Neural progenitor cell (in vitro differentiated cells): Measurements from ENCODE around the gene FBXL15. TPM values are rescaled to one million over a fixed set of nuclear protein-coding genes. Genes with fewer than 3 reads are reported as not detected.

Source experiments
- DNase-seq: peaks from one replicate; pipeline ENCODE4 v3.0.0-alpha.2; 2016; ENCODE audit warnings: low spot score
- H2AFZ ChIP-seq: fragments of 200-600 bp; sonication (generic); replicated peaks from 2 replicates; pipeline ENCODE4 v1.6.1; 2016; ENCODE audit warnings: antibody characterized with exemption
- H3F3A ChIP-seq: fragments of 200-600 bp; sonication (generic); 2 replicates; pipeline ENCODE4 v1.6.1; 2016; ENCODE audit warnings: antibody characterized with exemption, low read depth
- H3K27ac ChIP-seq: fragments of 200-600 bp; sonication (generic); 2 replicates; pipeline ENCODE4 v1.5.1; 2016; ENCODE audit warnings: mild to moderate bottlenecking
- H3K27me3 ChIP-seq: fragments of 200-600 bp; sonication (generic); 2 replicates; pipeline ENCODE4 v1.6.1; 2016; ENCODE audit warnings: mild to moderate bottlenecking, moderate library complexity
- H3K36me3 ChIP-seq: fragments of 200-600 bp; sonication (generic); 2 replicates; pipeline ENCODE4 v1.5.1; 2016
- H3K4me1 ChIP-seq: fragments of 200-600 bp; sonication (generic); 2 replicates; pipeline ENCODE4 v1.6.1; 2016; ENCODE audit warnings: mixed run types
- H3K4me2 ChIP-seq: fragments of 200-600 bp; sonication (generic); 2 replicates; pipeline ENCODE4 v1.6.1; 2016
- H3K4me3 ChIP-seq: fragments of 200-600 bp; sonication (generic); 2 replicates; pipeline ENCODE4 v1.5.1; 2016
- H3K79me2 ChIP-seq: fragments of 200-600 bp; sonication (generic); 2 replicates; pipeline ENCODE4 v1.6.1; 2016; ENCODE audit warnings: low read depth
- H3K9ac ChIP-seq: fragments of 200-600 bp; sonication (generic); 2 replicates; pipeline ENCODE4 v1.6.1; 2016
- H3K9me3 ChIP-seq: fragments of 200-600 bp; sonication (generic); 2 replicates; pipeline ENCODE4 v1.5.1; 2016; ENCODE audit warnings: low read depth
- H4K20me1 ChIP-seq: fragments of 200-600 bp; sonication (generic); 2 replicates; pipeline ENCODE4 v1.6.1; 2016; ENCODE audit warnings: low read depth
- H3K27ac Mint-ChIP-seq: 3 replicates; pipeline ENCODE4 v1.8.0; 2021; ENCODE audit warnings: mixed read lengths
- H3K27me3 Mint-ChIP-seq: 2 replicates; pipeline ENCODE4 v1.8.0; 2022; ENCODE audit warnings: low read depth, mild to moderate bottlenecking, inconsistent platforms, moderate library complexity, mixed read lengths; ENCODE audit not compliant: insufficient read depth
- H3K36me3 Mint-ChIP-seq: 3 replicates; pipeline ENCODE4 v1.8.0; 2021; ENCODE audit warnings: mixed read lengths
- H3K4me1 Mint-ChIP-seq: 3 replicates; pipeline ENCODE4 v1.8.0; 2021; ENCODE audit warnings: mixed read lengths
- H3K4me3 Mint-ChIP-seq: 3 replicates; pipeline ENCODE4 v1.8.0; 2021; ENCODE audit warnings: mild to moderate bottlenecking, moderate library complexity, mixed read lengths
- H3K9me3 Mint-ChIP-seq: 3 replicates; pipeline ENCODE4 v1.8.0; 2020; ENCODE audit warnings: mixed read lengths
- EZH2 ChIP-seq: fragments of 200-600 bp; sonication (generic); IDR thresholded peaks from 2 replicates; pipeline ENCODE4 v1.6.1; 2017; ENCODE audit warnings: antibody characterized with exemption, mild to moderate bottlenecking, moderate library complexity
- EZH2phosphoT487 ChIP-seq: fragments of 200-600 bp; sonication (generic); IDR thresholded peaks from 2 replicates; pipeline ENCODE4 v1.6.1; 2017; ENCODE audit warnings: antibody characterized with exemption
- total RNA-seq: library from RNA; depleted of rRNA; stranded (reverse); fragments of >200 nt; gene quantifications from 2 replicates; pipeline ENCODE4 v1.2.3, GENCODE V29; 2015; ENCODE audit warnings: low replicate concordance
- TF ChIP-seq, protein P1 (sequence below): fragments of 200-600 bp; sonication (generic); IDR thresholded peaks from 2 replicates; pipeline ENCODE4 v1.5.1; 2017; ENCODE audit warnings: antibody characterized with exemption, mild to moderate bottlenecking

Gene FBXL15
- total RNA-seq, 1 donor from 2014 or later, result 4.4 TPM

DNA sequence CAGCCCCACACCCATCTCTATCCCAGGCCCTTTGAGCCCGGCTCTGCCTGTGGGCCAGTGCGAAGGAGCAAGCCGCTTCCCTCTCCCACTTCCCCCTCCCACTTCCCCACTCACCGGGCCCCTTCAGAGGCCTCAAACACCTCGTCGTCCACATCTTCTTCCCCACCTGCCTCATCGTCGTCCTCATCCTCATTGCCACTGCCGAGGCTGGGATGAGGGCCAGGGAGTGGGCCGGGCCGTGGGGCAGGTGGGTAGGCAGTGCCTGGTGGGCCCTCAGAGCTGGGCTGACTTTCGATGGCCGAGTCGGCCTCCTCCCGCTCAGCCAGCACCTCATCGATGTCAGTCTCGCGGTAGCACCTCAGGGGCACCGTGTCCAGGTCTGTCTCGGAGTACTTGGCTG lies 5.9 kb upstream of the FBXL15 start:
- no peaks in the 10 kb centered on the region for H3K79me2 ChIP-seq
- H3K36me3 Mint-ChIP-seq, result no peaks in the 10 kb centered on the region
- H3K4me1 Mint-ChIP-seq, result peaks cover 82% of the 10 kb centered on the region
- H3K9ac ChIP-seq, result no peak overlapping the region
- H2AFZ ChIP-seq, result no peak overlapping the region
- H3K4me3 Mint-ChIP-seq, result peak overlapping the region; percentile 41
- peak overlapping the region; percentile 92 for H3K27ac Mint-ChIP-seq
- H4K20me1 ChIP-seq, result peaks cover 21% of the 10 kb centered on the region
- H3K27ac ChIP-seq, result no peak overlapping the region
- H3K4me1 ChIP-seq, result peaks cover 43% of the 10 kb centered on the region
- peaks cover 43% of the 10 kb centered on the region for H3F3A ChIP-seq
- no peaks in the 10 kb centered on the region for H3K9me3 Mint-ChIP-seq
- peaks cover 45% of the 10 kb centered on the region for H3K27me3 ChIP-seq
- DNase-seq, result no peak
- H3K9me3 ChIP-seq, result no peaks in the 10 kb centered on the region
- H3K27me3 Mint-ChIP-seq, result peaks cover 34% of the 10 kb centered on the region
- H3K4me3 ChIP-seq, result no peak overlapping the region
- peak overlapping the region; percentile 55 for H3K4me2 ChIP-seq
- no peaks in the 10 kb centered on the region for H3K36me3 ChIP-seq
- TF ChIP-seq, protein P1, sequence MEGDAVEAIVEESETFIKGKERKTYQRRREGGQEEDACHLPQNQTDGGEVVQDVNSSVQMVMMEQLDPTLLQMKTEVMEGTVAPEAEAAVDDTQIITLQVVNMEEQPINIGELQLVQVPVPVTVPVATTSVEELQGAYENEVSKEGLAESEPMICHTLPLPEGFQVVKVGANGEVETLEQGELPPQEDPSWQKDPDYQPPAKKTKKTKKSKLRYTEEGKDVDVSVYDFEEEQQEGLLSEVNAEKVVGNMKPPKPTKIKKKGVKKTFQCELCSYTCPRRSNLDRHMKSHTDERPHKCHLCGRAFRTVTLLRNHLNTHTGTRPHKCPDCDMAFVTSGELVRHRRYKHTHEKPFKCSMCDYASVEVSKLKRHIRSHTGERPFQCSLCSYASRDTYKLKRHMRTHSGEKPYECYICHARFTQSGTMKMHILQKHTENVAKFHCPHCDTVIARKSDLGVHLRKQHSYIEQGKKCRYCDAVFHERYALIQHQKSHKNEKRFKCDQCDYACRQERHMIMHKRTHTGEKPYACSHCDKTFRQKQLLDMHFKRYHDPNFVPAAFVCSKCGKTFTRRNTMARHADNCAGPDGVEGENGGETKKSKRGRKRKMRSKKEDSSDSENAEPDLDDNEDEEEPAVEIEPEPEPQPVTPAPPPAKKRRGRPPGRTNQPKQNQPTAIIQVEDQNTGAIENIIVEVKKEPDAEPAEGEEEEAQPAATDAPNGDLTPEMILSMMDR, result no peak
- TF ChIP-seq EZH2 (no peak), EZH2phosphoT487 (no peak)

GRCh38 chr10:102416283-102416682 lies 4.4 kb upstream of the FBXL15 start:
- no peak overlapping the region for H3K27ac Mint-ChIP-seq
- H3K27me3 Mint-ChIP-seq, result peaks cover 25% of the 10 kb centered on the region
- H3K4me1 Mint-ChIP-seq, result peaks cover 72% of the 10 kb centered on the region
- TF ChIP-seq EZH2phosphoT487, result no peak
- TF ChIP-seq, protein P1, result no peak
- no peak for TF ChIP-seq EZH2
- H3K9ac ChIP-seq, result no peak overlapping the region
- H3K4me3 ChIP-seq, result no peak overlapping the region
- H3F3A ChIP-seq, result peaks cover 51% of the 10 kb centered on the region
- no peak overlapping the region for H3K27ac ChIP-seq
- H3K4me3 Mint-ChIP-seq, result no peak overlapping the region
- H3K9me3 Mint-ChIP-seq, result no peaks in the 10 kb centered on the region
- no peaks in the 10 kb centered on the region for H3K36me3 ChIP-seq
- peaks cover 29% of the 10 kb centered on the region for H3K27me3 ChIP-seq
- DNase-seq, result no peak
- peaks cover 21% of the 10 kb centered on the region for H4K20me1 ChIP-seq
- H3K4me1 ChIP-seq, result peaks cover 36% of the 10 kb centered on the region
- H2AFZ ChIP-seq, result no peak overlapping the region
- no peaks in the 10 kb centered on the region for H3K79me2 ChIP-seq
- H3K36me3 Mint-ChIP-seq, result no peaks in the 10 kb centered on the region
- H3K4me2 ChIP-seq, result no peak overlapping the region
- H3K9me3 ChIP-seq, result no peaks in the 10 kb centered on the region

GRCh38 chr10:102416695-102417094 lies 3.9 kb upstream of the FBXL15 start:
- Mint-ChIP-seq H3K9me3 (no peaks in the 10 kb centered on the region), H3K27ac (peak overlapping the region; percentile 67), H3K4me1 (peaks cover 68% of the 10 kb centered on the region), H3K4me3 (peak overlapping the region; percentile 41), H3K36me3 (no peaks in the 10 kb centered on the region), H3K27me3 (peaks cover 24% of the 10 kb centered on the region)
- Histone ChIP-seq H3K27me3 (peaks cover 29% of the 10 kb centered on the region), H3F3A (peaks cover 51% of the 10 kb centered on the region), H3K36me3 (no peaks in the 10 kb centered on the region), H3K4me2 (no peak overlapping the region), H3K9me3 (no peaks in the 10 kb centered on the region), H3K4me1 (peaks cover 38% of the 10 kb centered on the region), H3K79me2 (no peaks in the 10 kb centered on the region), H4K20me1 (peaks cover 25% of the 10 kb centered on the region), H3K4me3 (no peak overlapping the region), H3K27ac (no peak overlapping the region), H3K9ac (no peak overlapping the region), H2AFZ (no peak overlapping the region)
- TF ChIP-seq EZH2phosphoT487, result no peak
- no peak for DNase-seq

- H2AFZ ChIP-seq, result peak within 1 kb of the TSS; percentile 96
- H3K9me3 Mint-ChIP-seq, result no peaks in the 10 kb centered on the region
- H4K20me1 ChIP-seq, result peaks cover 39% of the 10 kb centered on the region
- DNase-seq, result peak; percentile 91
- H3F3A ChIP-seq, result peaks cover 52% of the 10 kb centered on the region
- peaks cover 20% of the 10 kb centered on the region for H3K27me3 Mint-ChIP-seq
- peaks cover 3% of the 10 kb centered on the region for H3K36me3 Mint-ChIP-seq
- H3K27ac Mint-ChIP-seq, result peak within 1 kb of the TSS; percentile 54
- H3K27me3 ChIP-seq, result peaks cover 26% of the 10 kb centered on the region
- H3K27ac ChIP-seq, result no peak within 1 kb of the TSS
- TF ChIP-seq, protein P1, result no peak
- no peak for TF ChIP-seq EZH2phosphoT487
- no peak for TF ChIP-seq EZH2
- H3K9me3 ChIP-seq, result no peaks in the 10 kb centered on the region
- peaks cover 29% of the 10 kb centered on the region for H3K4me1 ChIP-seq
- no peaks in the 10 kb centered on the region for H3K79me2 ChIP-seq
- H3K4me3 Mint-ChIP-seq, result peak within 1 kb of the TSS; percentile 98
- peak within 1 kb of the TSS; percentile 77 for H3K4me3 ChIP-seq
- no peak within 1 kb of the TSS for H3K9ac ChIP-seq
- H3K4me2 ChIP-seq, result peak within 1 kb of the TSS; percentile 87
- no peaks in the 10 kb centered on the region for H3K36me3 ChIP-seq
- peaks cover 53% of the 10 kb centered on the region for H3K4me1 Mint-ChIP-seq
Measured at GRCh38 chr10:102418622-102419268, 1.9 kb upstream of the FBXL15 start, which contains the start of gene PSD. PSD (minus strand) TSS chr10:102418785; CDS start chr10:102417038, 1,747 bp downstream.
